Upper lobe of left lung (tissue), 6 donors: ENCODE data around the gene MTURN. TPM values are rescaled to one million over a fixed set of nuclear protein-coding genes. Genes with fewer than 3 reads are reported as not detected.

Experiments
- ATAC-seq, 2 donors: fragments of 200-7000 bp; cut with Tn5 transposase; one replicate each; pipeline ENCODE4 v1.9.1; 2022; ENCODE audit warnings: mild to moderate bottlenecking in 2 of 2, moderate library complexity in 2 of 2; ENCODE audit not compliant: low FRiP score in 2 of 2
- DNase-seq, 2 donors: peaks; one replicate each; pipeline ENCODE4 v3.0.0-alpha.2; 2019 to 2020
- H3K27ac ChIP-seq, 4 donors: fragments of 200-600 bp; sonication (generic); one replicate each; pipeline ENCODE4 v1.5.1; 2016 to 2019
- H3K27me3 ChIP-seq, 4 donors: fragments of 200-600 bp; sonication (generic); one replicate each; pipeline ENCODE4 v1.5.1; 2017 to 2019
- H3K36me3 ChIP-seq, 4 donors: fragments of 200-600 bp; sonication (generic); one replicate each; pipeline ENCODE4 v1.5.1; 2016 to 2019
- H3K4me1 ChIP-seq, 4 donors: fragments of 200-600 bp; sonication (generic); one replicate each; pipeline ENCODE4 v1.5.1; 2018 to 2019
- H3K4me3 ChIP-seq, 4 donors: fragments of 200-600 bp; sonication (generic); one replicate each; pipeline ENCODE4 v1.5.1; 2017 to 2019; ENCODE audit warnings: mild to moderate bottlenecking in 2 of 4, moderate library complexity in 1 of 4
- H3K9me3 ChIP-seq, 4 donors: fragments of 200-600 bp; sonication (generic); one replicate each; pipeline ENCODE4 v1.5.1; 2018 to 2019
- CTCF ChIP-seq, 6 experiments: fragments of 450-650 bp in 4 of 6; fragments of 200-600 bp in 2 of 6; sonication (generic) in 2 of 6; IDR thresholded peaks; one replicate each; pipeline ENCODE4 v1.5.1; 2016 to 2019; ENCODE audit warnings: antibody characterized with exemption in 6 of 6
- EP300 ChIP-seq, 4 donors: sonication (generic); formaldehyde crosslinking; IDR thresholded peaks; one replicate each; pipeline ENCODE4 v1.5.1; 2017; ENCODE audit warnings: antibody characterized with exemption in 4 of 4, control low read depth in 2 of 4
- POLR2A ChIP-seq, 4 donors: fragments of 450-650 bp; IDR thresholded peaks; one replicate each; pipeline ENCODE4 v1.5.1; 2016 to 2017; ENCODE audit warnings: antibody characterized with exemption in 4 of 4, mild to moderate bottlenecking in 2 of 4
- POLR2AphosphoS5 ChIP-seq, 2 donors: sonication (generic); formaldehyde crosslinking; IDR thresholded peaks; one replicate each; pipeline ENCODE4 v1.5.1; 2017; ENCODE audit warnings: antibody characterized with exemption in 2 of 2
- WGBS, 2 donors: methylation state at CpG; one replicate each; pipeline ENCODE4 v1.1.5; 2017 to 2018; 5-methylcytosine and 5-hydroxymethylcytosine counted together
- total RNA-seq, 6 donors: library from RNA; depleted of rRNA in 4 of 6; stranded (reverse); fragments of >200 nt in 4 of 6; gene quantifications; one replicate each; pipeline versions ENCODE4 v1.1.0 to v1.2.1, GENCODE V29; 2016 to 2021
- donor health status: DM: no; HTN: no; CAD: no; lungs with moderate emphysema.
- donor health status: DM: no; HTN: yes; CAD: no; lungs with severe emphysema.

The MTURN gene
- total RNA-seq, 6 donors from 2014 or later: 27.2 to 112 (median 39.6) TPM

- peak overlapping the region; percentile 91 to 98 (median 96) for H3K27ac ChIP-seq
- H3K9me3 ChIP-seq: no peaks in the 10 kb centered on the region
- peak in 1 of 4 donors; percentile 45 for TF ChIP-seq EP300 (IDR thresholded peaks at IDR 0.05)
- no peak for TF ChIP-seq CTCF (IDR thresholded peaks at IDR 0.05)
- no peaks in the 10 kb centered on the region for H3K27me3 ChIP-seq
- ATAC-seq (peak in 1 of 2 donors; percentile 20), DNase-seq (peak in 1 of 2 donors; percentile 56)
- 29 to 33% methylated on average over 13 of the region's 13 CpGs for WGBS, 2 donors
- peak overlapping the region; percentile 33 to 96 (median 92) for H3K4me3 ChIP-seq
- H3K4me1 ChIP-seq: peaks cover 16 to 32% (median 22%) of the 10 kb centered on the region in 4 donors
- no peaks in the 10 kb centered on the region for H3K36me3 ChIP-seq
These were observed 813 bp upstream of the MTURN start for GRCh38 chr7:30133736-30134610.

- H3K4me3 ChIP-seq: peak overlapping the region; percentile 88 to 96 (median 93)
- peaks cover 23 to 45% (median 27%) of the 10 kb centered on the region in 4 donors for H3K4me1 ChIP-seq
- 0 to 1% methylated on average over 22 to 68 of the region's 93 CpGs for WGBS, 2 donors
- TF ChIP-seq POLR2AphosphoS5 (IDR thresholded peaks at IDR 0.05): peak; percentile 28 to 57
- TF ChIP-seq CTCF (IDR thresholded peaks at IDR 0.05): no peak
- peak in 2 of 4 donors; percentile 59 to 62 for TF ChIP-seq POLR2A (IDR thresholded peaks at IDR 0.05)
- TF ChIP-seq EP300 (IDR thresholded peaks at IDR 0.05): peak in 1 of 4 donors; percentile 3
- DNase-seq: peak; percentile 69 to 92
- H3K27ac ChIP-seq: peak overlapping the region; percentile 91 to 98 (median 96)
- ATAC-seq: peak; percentile 72 to 79
- H3K9me3 ChIP-seq: no peaks in the 10 kb centered on the region
- H3K27me3 ChIP-seq: no peaks in the 10 kb centered on the region
- H3K36me3 ChIP-seq: no peaks in the 10 kb centered on the region
These were observed 723 bp downstream of the MTURN start for GRCh38 chr7:30135301-30136116.

- no peaks in the 10 kb centered on the region for H3K9me3 ChIP-seq
- H3K36me3 ChIP-seq: no peaks in the 10 kb centered on the region
- TF ChIP-seq EP300 (IDR thresholded peaks at IDR 0.05): no peak
- no peak for TF ChIP-seq POLR2A (IDR thresholded peaks at IDR 0.05)
- TF ChIP-seq CTCF (IDR thresholded peaks at IDR 0.05): no peak
- TF ChIP-seq POLR2AphosphoS5 (IDR thresholded peaks at IDR 0.05): no peak
- no peaks in the 10 kb centered on the region for H3K27me3 ChIP-seq
- peak in 1 of 2 donors; percentile 88 for DNase-seq
- ATAC-seq: peak in 1 of 2 donors; percentile 7
- H3K27ac ChIP-seq: peak overlapping the region; percentile 91 to 98 (median 96)
- H3K4me3 ChIP-seq: peak overlapping the region; percentile 88 to 96 (median 93)
- 12 to 21% methylated on average over 35 to 36 of the region's 36 CpGs for WGBS, 2 donors
- H3K4me1 ChIP-seq: peaks cover 29 to 52% (median 32%) of the 10 kb centered on the region in 4 donors
These were observed 1.4 kb downstream of the MTURN start for GRCh38 chr7:30136117-30136731.

DNA sequence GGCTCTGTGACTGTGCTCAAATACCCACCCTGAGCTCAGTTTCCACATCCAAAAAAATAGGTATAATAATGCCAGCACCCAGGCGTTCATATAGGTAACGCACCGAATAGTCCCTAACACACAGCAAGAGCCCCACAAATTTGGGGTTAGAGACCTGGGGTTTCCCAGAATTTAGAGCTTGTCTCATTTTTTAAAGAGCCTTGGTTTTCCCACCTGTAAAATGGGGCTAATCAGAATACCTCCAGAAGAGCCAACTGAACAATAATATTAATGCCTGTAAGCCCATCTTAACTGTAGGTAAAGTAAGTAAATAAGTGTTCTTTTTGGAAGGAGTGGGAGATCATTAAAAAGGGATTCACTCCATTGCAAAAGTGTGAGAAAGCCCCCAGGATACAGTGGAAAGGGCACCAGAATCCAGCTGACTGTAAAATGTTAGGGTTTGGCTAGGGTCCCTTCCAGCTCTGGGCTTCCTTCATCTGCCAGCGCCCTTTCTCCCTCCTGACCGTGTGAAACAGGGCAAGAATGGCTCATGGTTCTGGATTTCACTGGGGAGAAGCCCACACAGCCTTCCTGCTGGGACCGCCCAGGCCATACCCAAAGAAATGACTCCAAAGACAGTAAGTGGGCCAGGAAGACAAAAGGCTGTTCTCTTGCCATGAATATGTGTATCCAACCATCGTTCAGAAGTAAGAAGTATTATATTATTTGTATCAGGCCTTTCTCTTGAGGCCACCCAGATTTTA, 2.1 kb downstream of the MTURN start:
- peak overlapping the region; percentile 88 to 96 (median 93) for H3K4me3 ChIP-seq
- 76 to 85% methylated on average over 7 of the region's 7 CpGs for WGBS, 2 donors
- ATAC-seq (no peak), DNase-seq (no peak)
- H3K27me3 ChIP-seq: no peaks in the 10 kb centered on the region
- H3K9me3 ChIP-seq: no peaks in the 10 kb centered on the region
- no peaks in the 10 kb centered on the region for H3K36me3 ChIP-seq
- peaks cover 35 to 59% (median 38%) of the 10 kb centered on the region in 4 donors for H3K4me1 ChIP-seq
- H3K27ac ChIP-seq: peak overlapping the region; percentile 91 to 98 (median 96)
- TF ChIP-seq POLR2AphosphoS5 (IDR thresholded peaks at IDR 0.05) (no peak), EP300 (IDR thresholded peaks at IDR 0.05) (no peak), POLR2A (IDR thresholded peaks at IDR 0.05) (no peak), CTCF (IDR thresholded peaks at IDR 0.05) (no peak)
